IPS-NIHi11 (cell line): ENCODE measurements around the gene USP9X.
"Not testable (repeated sequence)": the region's sequence is repeated elsewhere in the genome, so short reads cannot be mapped to it uniquely, and the experiment has no call there.

Source experiments
- DNase-seq: peaks from one replicate; pipeline ENCODE4 v3.0.0; 2012; ENCODE audit warnings: mixed read lengths, low spot score

Gene USP9X

GRCh38 chrX:41122664-41123257, 37.5 kb downstream of the USP9X start:
- DNase-seq: no peak

- DNase-seq: no peak
Observed at GRCh38 chrX:41127477-41128192, 42.4 kb downstream of the USP9X start.

- no peak for DNase-seq
Observed at GRCh38 chrX:41128955-41129354, 43.7 kb downstream of the USP9X start.

GRCh38 chrX:41131766-41132165, 46.5 kb downstream of the USP9X start:
- no peak for DNase-seq

- DNase-seq: no peak
Observed at GRCh38 chrX:41133551-41133950, 48.3 kb downstream of the USP9X start.

GRCh38 chrX:41137589-41137988, 52.3 kb downstream of the USP9X start:
- no peak for DNase-seq

- no peak for DNase-seq
Observed at GRCh38 chrX:41142130-41142910, 57.1 kb downstream of the USP9X start.

- DNase-seq: no peak
Observed at GRCh38 chrX:41144873-41145272, 59.6 kb downstream of the USP9X start.

- no peak for DNase-seq
Observed at GRCh38 chrX:41145920-41146608, 60.8 kb downstream of the USP9X start.

- DNase-seq: no peak
Observed at GRCh38 chrX:41148553-41148952, 63.3 kb downstream of the USP9X start.

- no peak for DNase-seq
Observed at GRCh38 chrX:41150043-41150442, 64.8 kb downstream of the USP9X start.

GRCh38 chrX:41151726-41152125, 66.5 kb downstream of the USP9X start:
- DNase-seq: not testable (repeated sequence)

- no peak for DNase-seq
Observed at GRCh38 chrX:41152221-41152620, 67.0 kb downstream of the USP9X start.

GRCh38 chrX:41153448-41153847, 68.2 kb downstream of the USP9X start:
- DNase-seq: no peak

GRCh38 chrX:41153957-41154356, 68.7 kb downstream of the USP9X start:
- no peak for DNase-seq

- DNase-seq: no peak
Observed at GRCh38 chrX:41164449-41164848, 79.2 kb downstream of the USP9X start.

- no peak for DNase-seq
Observed at GRCh38 chrX:41167888-41168287, 82.6 kb downstream of the USP9X start.

GRCh38 chrX:41176263-41176662, 91.0 kb downstream of the USP9X start:
- DNase-seq: no peak

GRCh38 chrX:41177297-41177696, 92.1 kb downstream of the USP9X start:
- DNase-seq: no peak

GRCh38 chrX:41178201-41178600, 93.0 kb downstream of the USP9X start:
- no peak for DNase-seq

GRCh38 chrX:41180194-41180908, 95.1 kb downstream of the USP9X start:
- peak; percentile 40 for DNase-seq

GRCh38 chrX:41184312-41184711, 99.1 kb downstream of the USP9X start:
- no peak for DNase-seq
